K562 (cell line): Measurements from ENCODE around the gene ITGA7. TPM values are rescaled to one million over a fixed set of nuclear protein-coding genes. Genes with fewer than 3 reads are reported as not detected.

Experiments used
- BCL6 ChIP-seq: fragments of 250-450 bp; sonication (Bioruptor Pico); IDR thresholded peaks from 2 replicates; pipeline ENCODE4 v1.4.0; 2020
- CBX5 ChIP-seq: IDR thresholded peaks from 2 replicates; pipeline ENCODE4 v1.6.1; 2014; ENCODE audit warnings: low read depth, borderline replicate concordance
- EZH2 ChIP-seq: IDR thresholded peaks from 2 replicates; pipeline ENCODE4 v1.6.1; 2012; ENCODE audit warnings: low read depth, mild to moderate bottlenecking, inconsistent platforms, low read length, borderline replicate concordance
- HLTF ChIP-seq: fragments of 450-650 bp; IDR thresholded peaks from 2 replicates; pipeline ENCODE4 v1.6.1; 2016
- NELFE ChIP-seq: IDR thresholded peaks from 2 replicates; pipeline ENCODE4 v1.6.1; 2011; ENCODE audit warnings: mild to moderate bottlenecking; ENCODE audit not compliant: insufficient read depth, insufficient read length
- THRAP3 ChIP-seq: fragments of 450-650 bp; IDR thresholded peaks from 2 replicates; pipeline ENCODE4 v1.6.1; 2016; ENCODE audit warnings: mild to moderate bottlenecking, inconsistent platforms, borderline replicate concordance
- polyA plus RNA-seq, 8 experiments: library from polyadenylated mRNA; depleted of rRNA in 4 of 8; stranded (reverse) in 5 of 8; unstranded in 3 of 8; fragments of >200 nt; fragmentation: Nextera tagmentation in 2 of 8; fragmentation: Illumina TruSeq in 1 of 8; extraction: Ambion mirVana in 2 of 8; extraction: Trizol in 1 of 8; gene quantifications; 2 replicates each; pipeline versions ENCODE4 v1.2.1 to v1.2.3, GENCODE V29; 2011 to 2014; ENCODE audit warnings: inconsistent platforms in 1 of 8, missing spikeins in 1 of 8
- total RNA-seq, 7 experiments: library from RNA; depleted of rRNA in 6 of 7; stranded (reverse); fragments of >200 nt in 6 of 7; fragmentation: Illumina TruSeq in 2 of 7; extraction: Trizol in 2 of 7; gene quantifications; 2 replicates each; pipeline versions ENCODE4 v1.2.1 to v1.2.3, GENCODE V29; 2011 to 2021; ENCODE audit warnings: low replicate concordance in 1 of 7
- TF ChIP-seq, protein P1 (sequence below): fragments of 250-450 bp; sonication (Bioruptor Pico); IDR thresholded peaks from 2 replicates; pipeline ENCODE4 v1.5.1; 2021; ENCODE audit warnings: mild to moderate bottlenecking
- TF ChIP-seq, protein P2 (sequence below): IDR thresholded peaks from 2 replicates; pipeline ENCODE4 v1.6.1; 2012; ENCODE audit warnings: low read depth, low read length, improper control_type of control experiment, borderline replicate concordance

ITGA7 gene
- total and polyA plus RNA-seq, 9 of the 15 experiments (the other 6 are each of a cell fraction or from before 2014, with no cell fraction given) = 0.11 to 2.3 (median 0.56) TPM; not detected in 1

DNA sequence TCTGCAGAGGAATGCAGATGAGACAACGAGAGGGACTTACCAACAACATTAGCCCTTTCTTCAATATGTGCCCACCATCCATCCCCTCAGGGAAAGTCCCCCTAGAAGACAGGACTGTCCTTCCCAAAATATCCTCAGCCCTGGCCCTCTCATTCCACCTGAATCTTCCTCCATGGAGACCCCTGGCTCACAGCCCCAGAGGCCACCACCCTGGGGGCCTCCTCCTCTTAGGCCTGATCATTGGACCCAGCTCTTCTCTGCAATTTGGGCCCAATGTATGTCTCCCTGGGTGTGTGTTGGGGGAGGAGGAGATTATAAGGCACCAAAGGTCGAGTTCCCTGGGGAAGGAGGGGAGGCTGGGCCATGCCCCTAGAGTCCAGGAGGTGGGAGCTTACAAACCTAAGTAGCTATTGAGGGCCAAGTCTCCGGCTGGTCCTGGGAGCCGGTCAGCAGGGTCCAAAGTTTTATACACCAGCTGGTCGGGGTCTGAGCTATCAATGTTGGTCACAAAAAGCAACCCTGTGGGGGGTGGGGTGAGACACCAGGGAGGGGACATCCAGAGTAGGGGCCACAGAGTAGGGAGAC, 8.1 kb downstream of the ITGA7 start (continued):
- TF ChIP-seq, protein P1, sequence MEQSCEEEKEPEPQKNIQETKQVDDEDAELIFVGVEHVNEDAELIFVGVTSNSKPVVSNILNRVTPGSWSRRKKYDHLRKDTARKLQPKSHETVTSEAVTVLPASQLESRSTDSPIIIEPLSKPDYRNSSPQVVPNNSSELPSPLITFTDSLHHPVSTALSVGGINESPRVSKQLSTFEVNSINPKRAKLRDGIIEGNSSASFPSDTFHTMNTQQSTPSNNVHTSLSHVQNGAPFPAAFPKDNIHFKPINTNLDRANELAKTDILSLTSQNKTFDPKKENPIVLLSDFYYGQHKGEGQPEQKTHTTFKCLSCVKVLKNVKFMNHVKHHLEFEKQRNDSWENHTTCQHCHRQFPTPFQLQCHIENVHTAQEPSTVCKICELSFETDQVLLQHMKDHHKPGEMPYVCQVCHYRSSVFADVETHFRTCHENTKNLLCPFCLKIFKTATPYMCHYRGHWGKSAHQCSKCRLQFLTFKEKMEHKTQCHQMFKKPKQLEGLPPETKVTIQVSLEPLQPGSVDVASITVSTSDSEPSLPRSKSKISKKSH = no peak
- TF ChIP-seq CBX5 (no peak), EZH2 (no peak), NELFE (no peak), BCL6 (CRISPR knock-in tag) (no peak), THRAP3 (no peak), HLTF (no peak)
- TF ChIP-seq, protein P2, sequence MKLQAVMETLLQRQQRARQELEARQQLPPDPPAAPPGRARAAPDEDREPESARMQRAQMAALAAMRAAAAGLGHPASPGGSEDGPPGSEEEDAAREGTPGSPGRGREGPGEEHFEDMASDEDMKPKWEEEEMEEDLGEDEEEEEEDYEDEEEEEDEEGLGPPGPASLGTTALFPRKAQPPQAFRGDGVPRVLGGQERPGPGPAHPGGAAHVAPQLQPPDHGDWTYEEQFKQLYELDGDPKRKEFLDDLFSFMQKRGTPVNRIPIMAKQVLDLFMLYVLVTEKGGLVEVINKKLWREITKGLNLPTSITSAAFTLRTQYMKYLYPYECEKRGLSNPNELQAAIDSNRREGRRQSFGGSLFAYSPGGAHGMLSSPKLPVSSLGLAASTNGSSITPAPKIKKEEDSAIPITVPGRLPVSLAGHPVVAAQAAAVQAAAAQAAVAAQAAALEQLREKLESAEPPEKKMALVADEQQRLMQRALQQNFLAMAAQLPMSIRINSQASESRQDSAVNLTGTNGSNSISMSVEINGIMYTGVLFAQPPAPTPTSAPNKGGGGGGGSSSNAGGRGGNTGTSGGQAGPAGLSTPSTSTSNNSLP = no peak
- TF ChIP-seq, all 486 proteins: peak for 0
